ENCODE measurements around the gene SFXN1. TPM values are rescaled to one million over a fixed set of nuclear protein-coding genes. Genes with fewer than 3 reads are reported as not detected.
A peak's percentile ranks its signal among the peaks of the same experiment; 100 is the strongest.

The SFXN1 gene
- total RNA-seq, 2 experiments from 2014 or later: 188 to 194 TPM

- Mint-ChIP-seq H3K27me3 (peaks cover 15% of the 10 kb centered on the region), H3K4me1 (peaks cover 6% of the 10 kb centered on the region), H3K27ac (no peak overlapping the region), H3K36me3 (no peaks in the 10 kb centered on the region), H3K9me3 (no peaks in the 10 kb centered on the region), H3K4me3 (no peak overlapping the region)
- no peak for DNase-seq
- no peak for ATAC-seq (ENCODE audit: low read depth)
- POLR2A ChIA-PET: no interaction called here
Measured at GRCh38 chr5:175470781-175471180, 7.6 kb upstream of the SFXN1 start.

GRCh38 chr5:175471196-175471595 is 7.2 kb upstream of the SFXN1 start:
- Mint-ChIP-seq H3K9me3 (no peaks in the 10 kb centered on the region), H3K4me3 (no peak overlapping the region), H3K27ac (no peak overlapping the region), H3K27me3 (peaks cover 16% of the 10 kb centered on the region), H3K4me1 (peaks cover 8% of the 10 kb centered on the region), H3K36me3 (no peaks in the 10 kb centered on the region)
- no peak for DNase-seq
- no peak for ATAC-seq (ENCODE audit: low read depth)
- POLR2A ChIA-PET: no interaction called here

GRCh38 chr5:175471628-175472027 is 6.7 kb upstream of the SFXN1 start:
- POLR2A ChIA-PET: no interaction called here
- peaks cover 11% of the 10 kb centered on the region for H3K4me1 Mint-ChIP-seq
- H3K27me3 Mint-ChIP-seq: peaks cover 19% of the 10 kb centered on the region
- no peaks in the 10 kb centered on the region for H3K36me3 Mint-ChIP-seq
- no peaks in the 10 kb centered on the region for H3K9me3 Mint-ChIP-seq
- DNase-seq (no peak), ATAC-seq (ENCODE audit: low read depth) (peak; percentile 77)
- no peak overlapping the region for H3K4me3 Mint-ChIP-seq
- H3K27ac Mint-ChIP-seq: no peak overlapping the region

GRCh38 chr5:175472378-175472777 is 6.0 kb upstream of the SFXN1 start:
- Mint-ChIP-seq H3K36me3 (no peaks in the 10 kb centered on the region), H3K4me3 (no peak overlapping the region), H3K27ac (no peak overlapping the region), H3K4me1 (peaks cover 13% of the 10 kb centered on the region), H3K27me3 (peaks cover 19% of the 10 kb centered on the region), H3K9me3 (no peaks in the 10 kb centered on the region)
- ATAC-seq (ENCODE audit: low read depth) (no peak), DNase-seq (no peak)
- POLR2A ChIA-PET: no interaction called here

GRCh38 chr5:175475248-175475647 is 3.1 kb upstream of the SFXN1 start:
- no peak for ATAC-seq (ENCODE audit: low read depth)
- POLR2A ChIA-PET: no interaction called here
- no peak for DNase-seq
- H3K4me1 Mint-ChIP-seq: peaks cover 24% of the 10 kb centered on the region
- peaks cover 16% of the 10 kb centered on the region for H3K27me3 Mint-ChIP-seq
- no peak overlapping the region for H3K4me3 Mint-ChIP-seq
- peaks cover 4% of the 10 kb centered on the region for H3K36me3 Mint-ChIP-seq
- H3K27ac Mint-ChIP-seq: no peak overlapping the region
- no peaks in the 10 kb centered on the region for H3K9me3 Mint-ChIP-seq

- H3K27ac Mint-ChIP-seq: no peak overlapping the region
- peaks cover 35% of the 10 kb centered on the region for H3K4me1 Mint-ChIP-seq
Measured at GRCh38 chr5:175477440-175477839, 920 bp upstream of the SFXN1 start.

GRCh38 chr5:175478008-175478383 is 364 bp upstream of the SFXN1 start:
- peak overlapping the region; percentile 76 for H3K4me3 Mint-ChIP-seq
- no peak for ATAC-seq (ENCODE audit: low read depth)
- no peak for DNase-seq
- no peaks in the 10 kb centered on the region for H3K9me3 Mint-ChIP-seq
- peaks cover 16% of the 10 kb centered on the region for H3K27me3 Mint-ChIP-seq
- H3K36me3 Mint-ChIP-seq: peaks cover 22% of the 10 kb centered on the region
- H3K27ac Mint-ChIP-seq: peak overlapping the region; percentile 79
- POLR2A ChIA-PET: interaction anchor here (0.6 to 1.7 kb wide), 16 partner anchors 8 to 884 kb away, joined by 3 to 19 read pairs (median 3); no protein-coding TSS in a partner anchor
- H3K4me1 Mint-ChIP-seq: peaks cover 40% of the 10 kb centered on the region

More at GRCh38 chr5:175477440-175477839, 920 bp upstream of the SFXN1 start:
- POLR2A ChIA-PET: interaction anchor here (0.8 to 1.7 kb wide), 6 partner anchors 9 to 65 kb away, joined by 3 to 19 read pairs (median 4); no protein-coding TSS in a partner anchor
- Mint-ChIP-seq H3K36me3 (peaks cover 18% of the 10 kb centered on the region), H3K9me3 (no peaks in the 10 kb centered on the region), H3K27me3 (peaks cover 16% of the 10 kb centered on the region), H3K4me3 (no peak overlapping the region)
- ATAC-seq (ENCODE audit: low read depth): no peak
- no peak for DNase-seq

GRCh38 chr5:175479125-175479881 is 943 bp downstream of the SFXN1 start:
- H3K36me3 Mint-ChIP-seq: peaks cover 32% of the 10 kb centered on the region
- peaks cover 8% of the 10 kb centered on the region for H3K27me3 Mint-ChIP-seq
- POLR2A ChIA-PET: interaction anchor here (1.3 to 1.9 kb wide), 8 partner anchors 10 to 179 kb away, joined by 3 to 16 read pairs (median 5); no protein-coding TSS in a partner anchor
- no peaks in the 10 kb centered on the region for H3K9me3 Mint-ChIP-seq
- H3K4me1 Mint-ChIP-seq: peaks cover 53% of the 10 kb centered on the region
- ATAC-seq (ENCODE audit: low read depth) (no peak), DNase-seq (no peak)
- peak overlapping the region; percentile 92 for H3K4me3 Mint-ChIP-seq
- peak overlapping the region; percentile 93 for H3K27ac Mint-ChIP-seq

- ATAC-seq (ENCODE audit: low read depth) (no peak), DNase-seq (no peak)
- Mint-ChIP-seq H3K9me3 (no peaks in the 10 kb centered on the region), H3K27me3 (no peaks in the 10 kb centered on the region), H3K4me3 (peak overlapping the region; percentile 38), H3K27ac (peak overlapping the region; percentile 73), H3K36me3 (peaks cover 61% of the 10 kb centered on the region), H3K4me1 (peaks cover 69% of the 10 kb centered on the region)
- POLR2A ChIA-PET: no interaction called here
Measured at GRCh38 chr5:175483337-175483736, 5.0 kb downstream of the SFXN1 start.

- Mint-ChIP-seq H3K27ac (no peak overlapping the region), H3K27me3 (no peaks in the 10 kb centered on the region), H3K9me3 (no peaks in the 10 kb centered on the region), H3K36me3 (peaks cover 68% of the 10 kb centered on the region), H3K4me3 (peak overlapping the region; percentile 13), H3K4me1 (peaks cover 78% of the 10 kb centered on the region)
- POLR2A ChIA-PET: no interaction called here
- no peak for DNase-seq
- ATAC-seq (ENCODE audit: low read depth): no peak
Measured at GRCh38 chr5:175484322-175484721, 6.0 kb downstream of the SFXN1 start.

GRCh38 chr5:175484829-175485228 is 6.5 kb downstream of the SFXN1 start:
- Mint-ChIP-seq H3K27ac (peak overlapping the region; percentile 1), H3K27me3 (no peaks in the 10 kb centered on the region), H3K9me3 (no peaks in the 10 kb centered on the region), H3K36me3 (peaks cover 66% of the 10 kb centered on the region), H3K4me1 (peaks cover 80% of the 10 kb centered on the region), H3K4me3 (no peak overlapping the region)
- no peak for DNase-seq
- POLR2A ChIA-PET: no interaction called here
- no peak for ATAC-seq (ENCODE audit: low read depth)

- Mint-ChIP-seq H3K4me3 (no peak overlapping the region), H3K9me3 (no peaks in the 10 kb centered on the region), H3K36me3 (peaks cover 62% of the 10 kb centered on the region), H3K4me1 (peaks cover 80% of the 10 kb centered on the region), H3K27ac (no peak overlapping the region), H3K27me3 (no peaks in the 10 kb centered on the region)
- ATAC-seq (ENCODE audit: low read depth): no peak
- POLR2A ChIA-PET: no interaction called here
- no peak for DNase-seq
Measured at GRCh38 chr5:175485631-175486030, 7.3 kb downstream of the SFXN1 start.

GRCh38 chr5:175487514-175488222 is 9.3 kb downstream of the SFXN1 start:
- Mint-ChIP-seq H3K27me3 (no peaks in the 10 kb centered on the region), H3K36me3 (peaks cover 59% of the 10 kb centered on the region), H3K9me3 (no peaks in the 10 kb centered on the region), H3K4me1 (peaks cover 68% of the 10 kb centered on the region), H3K27ac (peak overlapping the region; percentile 26), H3K4me3 (peak overlapping the region; percentile 41)
- DNase-seq (no peak), ATAC-seq (ENCODE audit: low read depth) (no peak)
- POLR2A ChIA-PET: interaction anchor here (1.2 to 1.3 kb wide), 2 partner anchors 9 to 33 kb away, joined by 3 read pairs; partner anchors contain the start of gene SFXN1
